HG02981 (cell line): ENCODE data around the gene CD48.
"Not testable (repeated sequence)": the region's sequence is repeated elsewhere in the genome, so short reads cannot be mapped to it uniquely, and the experiment has no call there.

ENCODE experiments used
- ATAC-seq: cut with Tn5 transposase; IDR thresholded peaks from one replicate; pipeline ENCODE4 v1.9.1; 2021; ENCODE audit warnings: mild to moderate bottlenecking, moderate library complexity; ENCODE audit not compliant: unreplicated experiment

The CD48 gene

DNA sequence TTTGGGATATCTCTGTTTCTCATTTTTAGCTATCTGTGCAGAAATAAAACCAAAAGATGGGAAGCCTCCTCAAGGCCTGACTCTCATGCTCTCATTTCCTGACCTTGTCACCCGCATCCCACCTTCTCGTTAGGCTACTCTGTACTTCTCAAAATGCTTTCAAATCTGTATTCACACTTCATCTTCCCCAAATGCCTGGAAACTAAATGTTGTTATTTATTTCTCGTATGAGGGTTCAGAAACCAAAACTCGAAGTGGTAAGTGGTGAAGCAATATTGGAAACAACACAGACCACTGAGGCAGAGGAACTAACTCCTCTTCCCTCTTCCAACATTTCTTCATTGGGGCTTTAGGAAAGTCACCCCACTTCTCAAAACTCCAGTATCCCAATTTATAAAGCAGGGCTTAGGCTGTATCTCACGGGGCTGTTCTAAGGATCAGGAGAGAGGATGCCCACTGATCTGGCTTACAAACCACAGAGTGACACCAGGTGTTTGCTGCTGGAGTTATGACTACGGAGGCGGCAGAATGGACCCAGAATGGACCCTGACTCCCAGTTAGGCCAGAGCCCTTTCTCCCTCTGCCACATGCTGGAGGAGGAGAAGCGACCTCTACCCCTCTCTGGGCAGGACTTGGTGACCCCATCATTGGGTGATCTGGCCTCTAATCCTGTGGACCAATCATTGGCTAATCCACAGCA lies 31.0 kb upstream of the CD48 start:
- ATAC-seq: no peak

DNA sequence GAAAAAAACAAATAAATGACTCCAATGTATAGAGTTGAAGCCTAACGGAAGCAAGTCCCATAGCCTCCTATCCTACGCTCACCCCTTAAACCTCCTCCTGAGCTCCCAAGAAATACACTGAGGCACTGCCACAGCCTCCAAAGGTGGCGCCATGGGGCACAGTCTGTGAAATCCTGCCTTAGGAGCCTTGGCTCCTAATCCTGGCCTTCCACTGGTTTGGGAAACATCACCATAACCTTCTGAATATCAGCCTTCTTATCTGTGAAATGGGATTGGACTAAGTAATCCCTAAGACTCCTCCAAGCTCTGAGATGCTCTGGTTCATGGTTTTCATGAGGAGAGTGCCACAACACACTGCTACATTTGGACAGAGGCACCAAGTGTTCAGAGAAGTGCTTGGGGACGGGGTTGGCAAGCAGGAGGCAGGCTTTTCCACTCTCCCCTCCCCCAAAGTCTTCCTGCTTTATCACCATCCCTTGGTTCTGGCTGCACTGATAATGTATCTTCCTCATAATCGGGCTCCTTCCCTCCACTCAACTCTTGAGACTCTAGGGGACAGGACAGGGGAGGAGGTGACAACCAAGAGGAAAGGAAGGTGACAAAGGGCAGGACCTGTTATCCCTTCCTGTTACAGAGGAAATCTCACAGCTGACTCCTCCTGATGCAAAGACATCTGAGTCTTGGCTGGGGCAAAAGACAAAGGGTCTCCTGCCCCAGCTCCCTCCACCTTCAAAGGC lies 30.2 kb upstream of the CD48 start:
- ATAC-seq: no peak

DNA sequence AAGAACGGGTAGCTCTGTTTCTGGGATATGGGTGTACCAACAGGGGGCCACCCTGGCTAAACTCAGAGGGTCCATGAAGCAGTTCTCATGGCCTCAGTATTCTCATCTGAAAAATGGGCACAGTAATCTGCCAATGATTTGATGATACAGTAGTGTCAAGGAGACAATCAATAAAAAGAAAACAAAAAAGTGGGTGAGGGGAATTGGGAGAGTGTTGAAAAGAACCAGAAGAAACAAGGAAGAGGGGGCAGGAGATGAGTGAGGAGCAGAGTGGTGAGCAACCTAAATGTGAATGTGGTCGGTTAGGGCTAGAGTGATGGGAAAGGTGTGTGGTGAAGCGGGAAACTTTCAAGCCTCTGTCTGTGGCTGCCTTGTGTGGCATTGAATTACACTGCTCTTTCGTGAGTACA lies 29.5 kb upstream of the CD48 start:
- no peak for ATAC-seq

DNA sequence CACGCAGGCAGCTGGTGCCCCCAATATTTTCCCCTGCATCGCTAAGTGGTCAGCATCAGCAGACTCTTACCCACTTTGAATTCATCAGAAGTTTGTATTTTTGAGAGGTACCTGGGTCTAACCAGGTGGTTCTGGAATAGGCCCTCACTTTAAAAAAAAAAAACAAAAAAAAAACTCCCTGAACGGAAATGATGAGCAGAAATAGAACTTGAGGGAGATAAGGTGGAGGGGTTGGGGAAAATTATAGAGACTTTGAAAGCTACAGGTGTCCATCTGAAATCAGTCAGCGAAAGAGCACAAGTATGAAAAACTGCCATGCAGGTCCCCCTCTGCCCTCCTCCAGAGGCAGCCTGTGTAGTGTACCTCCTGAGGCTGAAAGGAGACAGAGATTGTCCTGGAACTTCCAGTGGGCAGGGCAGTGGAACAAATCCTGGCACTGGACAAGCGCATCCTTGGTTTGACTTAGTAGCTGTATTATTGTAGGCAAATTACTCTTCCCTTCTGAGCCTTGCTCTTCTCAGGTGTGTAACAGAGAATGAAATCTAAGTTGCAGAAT lies 28.6 kb upstream of the CD48 start:
- no peak for ATAC-seq

DNA sequence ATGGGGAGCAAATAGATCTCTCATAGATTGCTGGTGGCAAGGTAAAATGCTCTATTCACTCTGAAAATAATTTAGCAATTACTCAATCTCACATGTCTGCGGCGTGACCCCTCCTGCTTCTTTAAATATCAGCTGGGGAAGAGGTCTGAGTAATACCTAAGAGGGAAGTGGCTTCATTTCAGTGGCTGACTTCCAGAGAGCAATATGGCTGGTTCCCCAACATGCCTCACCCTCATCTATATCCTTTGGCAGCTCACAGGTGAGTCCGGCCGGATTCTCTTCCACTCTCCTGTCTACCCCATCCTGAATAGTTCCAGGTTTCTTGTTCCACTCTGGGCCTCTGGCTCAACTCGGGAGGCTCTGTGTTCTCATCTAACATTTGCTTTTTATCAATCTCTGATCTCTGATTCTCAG lies 27.5 kb upstream of the CD48 start, which contains the start of gene SLAMF7:
TSS of gene SLAMF7 (plus strand) at position 150 of the 414 bp plus-strand sequence. CDS start at position 205, 55 bp downstream.
- ATAC-seq: peak; percentile 76

DNA sequence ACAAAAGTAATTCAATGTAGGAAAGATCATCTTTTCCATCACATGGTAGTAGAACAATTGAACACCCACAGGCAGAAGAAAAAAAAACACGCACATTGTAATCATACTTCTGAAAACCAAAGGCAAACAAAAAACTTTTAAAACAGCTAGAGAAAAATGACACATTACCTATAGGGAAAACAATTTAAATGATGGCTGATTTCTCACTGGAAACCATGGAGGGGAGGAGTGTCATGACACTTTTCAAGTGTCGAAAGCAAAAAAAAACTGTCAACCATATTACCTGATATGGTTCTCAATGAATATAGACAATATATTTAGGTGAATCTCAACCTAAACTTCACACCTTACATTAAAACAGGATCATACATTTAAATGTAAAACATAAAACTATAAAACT lies 26.6 kb upstream of the CD48 start:
- ATAC-seq: no peak

DNA sequence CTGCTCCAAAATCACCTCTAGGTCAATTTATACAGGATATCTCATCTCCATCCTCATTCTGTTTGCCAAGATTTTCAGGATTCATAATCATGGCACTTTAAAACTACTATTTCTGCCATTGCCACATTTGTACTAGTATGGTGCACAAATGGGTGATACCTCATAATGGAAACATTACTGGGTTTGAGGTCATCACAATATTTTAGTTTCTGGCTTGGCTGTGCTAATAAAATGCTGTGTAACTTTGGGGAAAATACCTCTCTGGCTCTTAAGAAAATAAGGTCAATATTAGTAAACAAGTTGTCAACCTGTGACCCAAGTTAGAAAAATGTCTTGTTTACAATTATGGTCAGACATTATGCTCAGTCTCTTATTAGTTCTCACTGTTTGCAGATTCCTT lies 22.7 kb upstream of the CD48 start:
- ATAC-seq: no peak

DNA sequence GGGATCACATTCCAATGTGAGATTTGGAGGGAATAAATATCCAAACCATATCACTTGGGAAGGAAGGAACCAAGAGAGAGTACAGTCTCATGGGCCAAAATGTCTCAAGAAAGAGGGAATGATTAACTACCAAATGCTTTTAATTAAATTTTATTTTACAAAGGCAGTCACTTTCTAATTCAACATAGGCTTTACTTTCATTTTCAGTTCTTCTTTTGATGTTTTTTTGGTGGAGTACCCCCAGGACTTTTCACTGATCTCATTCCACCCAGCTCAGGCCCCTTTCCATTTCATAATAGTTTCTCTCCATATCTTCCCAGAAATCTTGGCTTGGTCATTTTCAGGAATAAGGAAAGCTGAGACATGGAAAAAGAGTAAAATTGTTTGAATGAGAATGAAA lies 22.3 kb upstream of the CD48 start:
- no peak for ATAC-seq

DNA sequence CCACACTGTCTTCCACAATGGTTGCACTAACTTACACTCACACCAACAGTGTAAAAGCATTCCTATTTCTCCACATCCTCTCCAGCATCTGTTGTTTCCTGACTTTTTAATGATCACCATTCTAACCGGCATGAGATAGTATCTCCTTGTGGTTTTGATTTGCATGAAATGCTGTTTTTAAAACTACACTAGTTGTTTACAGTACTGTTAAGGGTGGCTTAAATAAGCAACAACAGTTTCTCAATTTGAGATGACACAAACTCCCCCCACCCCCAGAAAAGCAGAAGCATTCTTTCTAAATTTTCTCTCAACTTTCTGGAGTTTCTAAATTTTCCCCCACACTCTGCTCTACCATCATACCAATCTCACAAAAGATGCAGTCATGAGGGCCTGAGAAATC lies 20.4 kb upstream of the CD48 start:
- no peak for ATAC-seq

DNA sequence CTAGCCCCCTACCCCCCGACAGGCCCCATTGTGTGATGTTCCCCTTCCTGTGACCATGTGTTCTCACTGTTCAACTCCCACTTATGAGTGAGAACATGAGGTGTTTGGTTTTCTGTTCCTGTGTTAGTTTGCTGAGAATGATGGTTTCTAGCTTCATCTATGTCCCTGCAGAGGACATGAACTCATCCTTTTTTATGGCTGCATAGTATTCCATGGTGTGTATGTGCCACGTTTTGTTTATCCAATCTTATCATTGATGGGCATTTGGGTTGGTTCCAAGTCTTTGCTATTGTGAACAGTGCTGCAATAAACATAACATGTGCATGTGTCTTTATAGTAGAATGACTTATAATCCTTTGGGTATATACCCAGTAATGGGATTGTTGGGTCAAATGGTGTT lies 19.9 kb upstream of the CD48 start:
- not testable (repeated sequence) for ATAC-seq

DNA sequence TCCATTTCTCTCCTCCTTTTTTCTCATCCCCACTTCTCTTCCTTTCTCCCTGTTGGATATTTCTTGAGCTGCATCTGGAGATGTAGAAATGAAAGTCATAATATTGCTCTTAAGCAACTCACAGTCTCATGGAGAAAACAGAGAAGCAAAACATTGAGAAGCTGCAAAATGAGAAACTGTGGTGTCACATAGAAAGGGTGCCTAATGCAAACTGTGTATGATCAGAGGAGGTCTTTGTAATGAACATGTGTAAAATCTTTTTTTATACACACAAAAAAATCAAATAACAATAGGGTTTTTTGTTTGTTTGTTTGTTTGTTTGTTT lies 15.7 kb upstream of the CD48 start:
- no peak for ATAC-seq

DNA sequence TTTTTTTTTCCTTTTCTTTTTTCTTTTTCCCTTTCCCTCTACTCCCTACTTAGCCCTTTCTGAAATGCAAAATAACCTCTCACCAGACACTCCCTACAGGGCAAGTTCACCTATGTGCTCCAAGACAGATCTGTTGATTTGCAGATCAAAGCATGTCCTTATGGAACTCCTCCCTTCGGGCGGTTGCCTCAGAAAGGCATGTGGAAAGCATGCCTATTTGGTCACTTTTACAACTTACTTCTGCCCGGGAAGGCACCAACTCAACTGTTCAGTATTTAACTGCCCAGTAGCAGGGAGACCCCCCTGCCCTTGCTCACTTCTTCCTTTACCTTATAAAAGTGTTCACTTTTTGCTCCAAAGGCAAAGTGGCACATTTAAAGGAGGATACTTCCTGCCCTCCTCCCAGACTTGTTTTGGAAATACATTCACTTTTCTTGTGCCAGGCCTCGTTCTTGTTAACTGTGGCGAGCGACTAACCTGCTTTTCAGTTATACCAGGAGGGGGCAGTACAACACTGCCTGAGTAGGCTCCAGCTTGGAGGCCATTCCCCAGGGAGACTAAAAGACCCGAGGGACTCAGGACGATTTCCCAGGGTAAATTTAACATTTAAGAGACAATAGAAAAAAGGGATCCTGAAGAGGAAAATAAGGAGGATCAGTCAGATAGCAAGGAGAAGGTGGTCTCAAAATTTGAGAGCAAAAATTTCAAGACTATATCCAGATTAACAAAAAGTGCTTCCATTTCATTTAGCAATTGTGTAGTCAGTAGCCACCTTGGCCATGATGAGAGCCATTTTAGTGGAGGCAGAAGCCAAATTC lies 15.1 kb upstream of the CD48 start:
- peak; percentile 47 for ATAC-seq

DNA sequence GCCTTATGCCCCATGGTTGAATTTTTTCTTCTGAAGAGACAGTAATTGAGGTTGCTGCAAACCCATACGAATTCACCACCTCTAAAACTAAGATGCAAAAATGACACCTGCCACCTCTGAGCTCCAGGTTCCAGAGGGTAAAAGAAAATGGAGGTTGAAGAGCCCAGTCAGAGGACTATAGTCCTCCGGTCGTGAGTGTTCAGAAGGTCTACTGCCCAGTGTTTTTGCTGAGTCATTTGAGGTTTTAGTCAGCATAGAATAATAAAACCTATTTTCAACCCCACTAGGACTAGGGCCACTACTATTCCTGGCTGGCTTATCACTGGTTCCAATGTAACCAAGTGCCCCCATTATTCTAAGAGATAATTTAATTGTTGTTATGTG lies 14.5 kb upstream of the CD48 start:
- no peak for ATAC-seq

DNA sequence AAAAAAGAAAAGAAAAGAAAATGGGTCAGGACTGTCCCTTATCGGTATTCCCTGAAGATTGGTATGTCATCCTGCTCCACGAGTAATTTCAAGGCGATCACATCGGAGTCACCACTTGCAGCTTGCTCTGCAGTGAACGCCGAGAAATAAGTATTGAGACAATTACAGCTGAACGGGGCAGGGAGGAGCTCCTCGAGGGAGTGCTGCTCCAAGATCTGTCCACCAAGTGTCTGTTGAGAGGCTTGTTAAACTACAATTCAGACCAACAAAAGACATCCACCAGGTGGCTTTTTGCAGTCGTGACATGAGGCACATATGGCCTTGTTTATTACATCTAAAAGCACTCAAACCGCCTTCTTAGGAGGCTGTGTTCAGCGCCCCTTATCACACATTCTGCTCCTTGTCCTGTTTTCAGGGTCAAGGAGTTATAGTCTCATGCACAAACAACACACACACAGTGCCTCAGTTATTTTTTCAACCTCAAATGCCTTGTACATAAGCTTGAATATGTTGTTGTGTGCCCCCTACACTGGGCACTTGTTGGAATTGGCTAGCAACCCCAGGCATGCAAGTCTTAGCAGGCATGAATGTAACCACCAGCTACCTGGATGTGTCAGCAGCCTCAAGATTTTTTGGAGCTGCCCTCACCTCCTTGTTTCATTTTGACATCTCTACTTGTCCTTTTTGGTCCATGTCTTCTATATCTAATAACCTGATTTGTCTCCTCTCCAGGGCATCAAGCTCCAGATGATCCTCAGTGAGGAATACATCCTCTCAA lies 13.0 kb upstream of the CD48 start:
- ATAC-seq: no peak

DNA sequence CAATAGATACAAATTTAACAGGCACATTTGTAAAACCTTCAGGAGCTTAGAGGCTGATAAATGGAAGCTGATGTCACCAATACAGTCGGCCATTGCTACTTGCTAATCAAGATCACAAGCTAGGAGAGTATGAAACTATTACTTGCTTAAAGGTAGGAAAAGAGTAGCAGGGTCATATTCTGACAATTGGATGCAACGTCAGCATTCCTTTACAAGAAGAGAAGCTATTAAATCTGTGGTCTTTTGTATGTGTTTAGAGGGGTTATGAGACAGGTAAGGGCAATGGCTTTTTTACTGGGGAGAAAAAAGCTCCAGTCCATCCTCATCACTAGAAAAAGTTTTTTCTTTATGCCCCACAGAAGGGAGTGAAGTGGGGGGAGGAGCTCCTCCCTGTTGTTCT lies 11.7 kb upstream of the CD48 start:
- no peak for ATAC-seq

DNA sequence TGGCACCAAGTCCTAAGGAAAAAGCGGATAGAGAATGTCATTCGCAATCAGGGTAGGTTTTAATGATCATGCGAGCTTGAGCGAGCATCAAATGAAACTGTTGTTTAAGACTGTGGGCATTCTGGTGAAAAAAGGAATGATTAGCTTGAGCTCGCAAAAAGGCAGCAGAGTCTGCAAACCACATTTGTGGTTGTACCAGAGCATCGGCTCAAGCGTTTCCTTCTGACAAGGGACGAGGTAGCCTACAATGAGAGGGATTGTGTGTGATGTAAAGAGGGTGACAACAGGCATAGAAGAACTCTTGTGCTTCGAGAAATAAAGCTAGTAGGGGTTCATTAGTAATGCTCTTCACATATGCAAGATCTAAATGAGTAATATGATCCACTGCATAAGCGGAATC lies 11.1 kb upstream of the CD48 start:
- ATAC-seq: no peak

DNA sequence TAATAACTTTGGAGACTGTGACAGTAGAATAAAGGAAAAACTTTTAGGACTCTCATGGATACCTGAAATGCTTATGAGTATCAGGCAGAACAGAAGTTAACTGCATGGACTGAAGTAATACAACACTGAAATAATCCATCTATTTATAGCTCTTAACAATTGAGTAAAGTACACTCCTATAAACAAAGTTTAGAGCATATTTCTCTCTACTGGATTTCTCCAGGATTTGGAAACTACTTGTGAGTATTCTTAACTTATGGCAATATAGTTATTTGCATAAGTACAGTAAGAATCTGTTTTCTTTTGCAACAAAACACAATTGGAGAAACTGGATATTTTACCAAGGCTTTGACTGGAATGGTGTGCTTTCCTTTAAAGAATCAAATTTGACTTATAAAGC lies 9.9 kb upstream of the CD48 start:
- ATAC-seq: no peak

DNA sequence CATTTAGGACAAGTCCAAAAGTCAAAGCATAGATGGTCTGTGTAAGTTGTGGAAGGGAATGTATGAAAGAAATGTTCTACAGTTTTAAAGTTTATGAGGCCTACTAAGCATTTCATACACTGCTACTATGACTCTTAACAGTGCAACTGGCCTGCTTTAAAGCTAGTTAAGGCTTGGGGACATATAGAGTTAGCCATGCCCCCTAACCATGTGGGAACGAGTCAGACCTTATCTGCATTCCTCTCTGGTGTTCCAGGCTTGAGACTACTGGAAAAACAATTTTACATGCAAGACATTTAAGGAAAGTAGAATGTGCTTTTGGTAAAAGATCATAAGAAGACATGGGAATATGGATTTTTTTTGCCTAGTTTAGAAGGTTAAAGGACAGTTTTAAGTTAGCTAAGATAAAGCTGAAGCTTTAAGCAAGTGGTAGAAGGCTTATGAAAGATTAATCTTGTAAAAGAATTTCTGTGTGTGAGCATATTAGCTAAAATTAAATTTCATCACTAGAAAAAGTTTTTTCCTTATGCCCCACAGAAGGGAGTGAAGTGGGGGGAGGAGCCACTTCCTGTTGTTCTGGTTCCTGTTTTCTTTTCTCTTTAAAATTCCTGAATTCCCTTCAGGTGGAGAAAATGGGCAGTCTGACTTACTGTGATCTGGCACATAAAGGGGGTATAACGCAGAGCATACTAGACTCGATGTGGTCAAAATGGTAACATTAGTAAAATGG lies 8.9 kb upstream of the CD48 start:
- ATAC-seq: no peak

DNA sequence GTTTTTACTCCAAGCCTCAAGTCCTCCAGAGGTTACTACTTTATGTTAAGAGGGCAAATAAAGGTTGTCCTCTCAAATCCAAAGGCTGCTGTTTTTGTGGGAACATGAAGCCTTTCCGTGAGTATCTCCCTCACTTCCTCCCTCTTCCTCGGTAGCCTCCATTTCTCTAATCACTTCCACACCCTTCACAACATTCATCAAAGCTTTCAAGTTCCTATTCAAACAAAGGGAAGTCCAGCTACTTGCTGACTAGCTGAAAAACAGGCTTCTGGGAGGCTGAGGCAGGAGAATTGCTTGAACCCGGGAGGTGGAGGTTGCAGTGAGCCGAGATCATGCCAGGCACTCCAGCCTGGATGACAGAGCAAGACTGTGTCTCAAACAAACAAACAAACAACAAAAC lies 6.6 kb upstream of the CD48 start:
- ATAC-seq: no peak

DNA sequence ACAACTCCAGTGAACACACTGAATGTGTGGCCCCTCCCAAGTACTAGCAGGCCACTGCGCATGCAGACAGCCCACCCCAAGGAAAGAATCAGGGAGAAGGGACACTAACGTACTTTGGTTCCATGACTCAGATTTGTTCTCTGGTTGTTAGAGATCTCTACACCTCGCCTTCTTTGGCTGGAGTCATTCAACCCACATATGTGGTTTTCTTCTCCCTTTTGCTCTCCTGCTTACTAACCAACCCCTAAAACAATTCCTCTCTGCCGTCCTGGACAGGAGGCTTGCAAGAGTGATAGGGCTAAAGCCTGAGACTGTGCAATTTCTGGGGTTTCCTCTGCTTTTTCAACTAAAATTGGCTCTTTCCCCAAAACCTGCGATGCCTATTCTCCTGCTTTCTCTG lies 5.7 kb upstream of the CD48 start:
- ATAC-seq: no peak
